Left ventricle myocardium inferior (tissue), 1 donor: ENCODE measurements around the gene ARHGEF10L. TPM values are rescaled to one million over a fixed set of nuclear protein-coding genes. Genes with fewer than 3 reads are reported as not detected.

Experiments
- DNase-seq: peaks from one replicate; pipeline ENCODE4 v3.0.0-alpha.2; 2020
- H3K27ac ChIP-seq: fragments of 200-600 bp; replicated peaks from 2 replicates; pipeline ENCODE4 v1.8.0; 2021
- H3K27me3 ChIP-seq: fragments of 200-600 bp; 2 replicates; pipeline ENCODE4 v1.8.0; 2021; ENCODE audit warnings: low read depth
- H3K36me3 ChIP-seq: fragments of 200-600 bp; 2 replicates; pipeline ENCODE4 v1.8.0; 2021
- H3K4me1 ChIP-seq: fragments of 200-600 bp; 2 replicates; pipeline ENCODE4 v1.8.0; 2021
- H3K4me3 ChIP-seq: fragments of 200-600 bp; 2 replicates; pipeline ENCODE4 v1.8.0; 2021; ENCODE audit warnings: mild to moderate bottlenecking, moderate library complexity
- H3K9me3 ChIP-seq: fragments of 200-600 bp; replicated peaks from 2 replicates; pipeline ENCODE4 v1.8.0; 2021
- CTCF ChIP-seq: fragments of 200-600 bp; IDR thresholded peaks from 2 replicates; pipeline ENCODE4 v1.8.0; 2021; ENCODE audit warnings: antibody characterized with exemption, mild to moderate bottlenecking, borderline replicate concordance
- intact Hi-C: fragments of 100-400 bp; cut with micrococcal nuclease; formaldehyde crosslinking; loops from one replicate; pipeline ENCODE4 v1.11.0; 2022
- total RNA-seq: library from RNA; stranded (reverse); fragmentation: NEBNext Ultra II Directional; extraction: Animal tissue kit (Norgen Biotek cat#: 25700); gene quantifications from one replicate; pipeline ENCODE4 v1.2.1, GENCODE V29; 2021
- donor health status: DM: no; HTN: yes; CAD: no; lungs with severe emphysema.

ARHGEF10L gene
- total RNA-seq, 1 donor from 2014 or later: 59.1 TPM

- H3K36me3 ChIP-seq: no peaks in the 10 kb centered on the region
- no peaks in the 10 kb centered on the region for H3K9me3 ChIP-seq
- intact Hi-C loops: no loop called here
- no peak for TF ChIP-seq CTCF
- DNase-seq: no peak
- H3K27me3 ChIP-seq: no peaks in the 10 kb centered on the region
- peaks cover 49% of the 10 kb centered on the region for H3K4me1 ChIP-seq
- peak overlapping the region; percentile 61 for H3K27ac ChIP-seq
- H3K4me3 ChIP-seq: no peak overlapping the region
These were observed 37.0 kb downstream of the ARHGEF10L start for GRCh38 chr1:17576519-17576853.

- Histone ChIP-seq H3K4me1 (peaks cover 35% of the 10 kb centered on the region), H3K36me3 (no peaks in the 10 kb centered on the region), H3K4me3 (no peak overlapping the region), H3K27ac (no peak overlapping the region), H3K9me3 (no peaks in the 10 kb centered on the region), H3K27me3 (no peaks in the 10 kb centered on the region)
- no peak for TF ChIP-seq CTCF
- intact Hi-C loops: no loop called here
- DNase-seq: no peak
These were observed 38.4 kb downstream of the ARHGEF10L start for GRCh38 chr1:17577907-17578297.

- Histone ChIP-seq H3K4me1 (peaks cover 11% of the 10 kb centered on the region), H3K4me3 (no peak overlapping the region), H3K9me3 (no peaks in the 10 kb centered on the region), H3K36me3 (no peaks in the 10 kb centered on the region), H3K27me3 (no peaks in the 10 kb centered on the region), H3K27ac (no peak overlapping the region)
- intact Hi-C loops: no loop called here
- no peak for TF ChIP-seq CTCF
- no peak for DNase-seq
These were observed 40.7 kb downstream of the ARHGEF10L start for GRCh38 chr1:17579951-17580939.

GRCh38 chr1:17581389-17582123, 42.1 kb downstream of the ARHGEF10L start:
- no peak for DNase-seq
- Histone ChIP-seq H3K9me3 (no peaks in the 10 kb centered on the region), H3K4me3 (no peak overlapping the region), H3K4me1 (peaks cover 10% of the 10 kb centered on the region), H3K36me3 (no peaks in the 10 kb centered on the region), H3K27ac (no peak overlapping the region), H3K27me3 (no peaks in the 10 kb centered on the region)
- intact Hi-C loops: no loop called here
- no peak for TF ChIP-seq CTCF

GRCh38 chr1:17582124-17582774, 42.8 kb downstream of the ARHGEF10L start:
- Histone ChIP-seq H3K9me3 (no peaks in the 10 kb centered on the region), H3K4me1 (peaks cover 17% of the 10 kb centered on the region), H3K27me3 (no peaks in the 10 kb centered on the region), H3K36me3 (no peaks in the 10 kb centered on the region), H3K27ac (no peak overlapping the region), H3K4me3 (no peak overlapping the region)
- intact Hi-C loops: no loop called here
- TF ChIP-seq CTCF: no peak
- DNase-seq: no peak
